ENCODE measurements around the gene INPP5A.
"Not testable (repeated sequence)": the region's sequence is repeated elsewhere in the genome, so short reads cannot be mapped to it uniquely, and the experiment has no call there.

The INPP5A gene

GRCh38 chr10:132564690-132565089 lies 27.1 kb downstream of the INPP5A start:
- DNase-seq = no peak

GRCh38 chr10:132565516-132566209 lies 28.1 kb downstream of the INPP5A start:
- no peak for DNase-seq

GRCh38 chr10:132566892-132567291 lies 29.3 kb downstream of the INPP5A start:
- DNase-seq = no peak

- DNase-seq = no peak
Observed at GRCh38 chr10:132570265-132570664, 32.7 kb downstream of the INPP5A start.

- peak in 1 of 14 donors; percentile 10 for DNase-seq
Observed at GRCh38 chr10:132570771-132571649, 33.4 kb downstream of the INPP5A start.

- no peak for DNase-seq
Observed at GRCh38 chr10:132571650-132572544, 34.3 kb downstream of the INPP5A start.

GRCh38 chr10:132572545-132572937 lies 35.0 kb downstream of the INPP5A start:
- no peak for DNase-seq

- not testable (repeated sequence) for DNase-seq
Observed at GRCh38 chr10:132572946-132573345, 35.4 kb downstream of the INPP5A start.

- DNase-seq = no peak
Observed at GRCh38 chr10:132574288-132574687, 36.7 kb downstream of the INPP5A start.

GRCh38 chr10:132574783-132575319 lies 37.3 kb downstream of the INPP5A start:
- no peak for DNase-seq

- peak in 6 of 14 donors; percentile 6 to 46 (median 18) for DNase-seq
Observed at GRCh38 chr10:132575320-132576201, 38.0 kb downstream of the INPP5A start.

GRCh38 chr10:132576671-132577349 lies 39.2 kb downstream of the INPP5A start:
- no peak for DNase-seq

GRCh38 chr10:132577350-132578003 lies 39.9 kb downstream of the INPP5A start:
- DNase-seq = peak in 4 of 14 donors; percentile 12 to 37 (median 24)

- DNase-seq = no peak
Observed at GRCh38 chr10:132578287-132578951, 40.8 kb downstream of the INPP5A start.

GRCh38 chr10:132579027-132579859 lies 41.7 kb downstream of the INPP5A start:
- DNase-seq = peak in 1 of 14 donors; percentile 9

- DNase-seq = no peak
Observed at GRCh38 chr10:132580143-132580542, 42.6 kb downstream of the INPP5A start.

- no peak for DNase-seq
Observed at GRCh38 chr10:132580617-132581016, 43.0 kb downstream of the INPP5A start.

GRCh38 chr10:132582137-132582536 lies 44.5 kb downstream of the INPP5A start:
- no peak for DNase-seq

GRCh38 chr10:132582771-132583170 lies 45.2 kb downstream of the INPP5A start:
- DNase-seq = peak in 1 of 14 donors; percentile 28
